Measurements from ENCODE around the gene BCAS3.
"Not testable (repeated sequence)": the region's sequence is repeated elsewhere in the genome, so short reads cannot be mapped to it uniquely, and the experiment has no call there.

Gene BCAS3

GRCh38 chr17:60944751-60945150 lies 267.1 kb downstream of the BCAS3 start:
- no peak for DNase-seq

- DNase-seq: no peak
Measured at GRCh38 chr17:60947100-60947499, 269.4 kb downstream of the BCAS3 start.

GRCh38 chr17:60947543-60947942 lies 269.9 kb downstream of the BCAS3 start:
- no peak for DNase-seq

GRCh38 chr17:60952747-60953146 lies 275.1 kb downstream of the BCAS3 start:
- no peak for DNase-seq

- no peak for DNase-seq
Measured at GRCh38 chr17:60959011-60959410, 281.4 kb downstream of the BCAS3 start.

GRCh38 chr17:60959696-60960095 lies 282.0 kb downstream of the BCAS3 start:
- DNase-seq: no peak

- no peak for DNase-seq
Measured at GRCh38 chr17:60960398-60961065, 282.9 kb downstream of the BCAS3 start.

GRCh38 chr17:60964160-60964559 lies 286.5 kb downstream of the BCAS3 start:
- DNase-seq: no peak

- no peak for DNase-seq
Measured at GRCh38 chr17:60968266-60968665, 290.6 kb downstream of the BCAS3 start.

GRCh38 chr17:60969500-60970037 lies 291.9 kb downstream of the BCAS3 start:
- DNase-seq: no peak

GRCh38 chr17:60970741-60971140 lies 293.1 kb downstream of the BCAS3 start:
- DNase-seq: no peak

GRCh38 chr17:60971515-60972369 lies 294.1 kb downstream of the BCAS3 start:
- DNase-seq: no peak

GRCh38 chr17:60976861-60977260 lies 299.2 kb downstream of the BCAS3 start:
- not testable (repeated sequence) for DNase-seq

GRCh38 chr17:60989379-60989778 lies 311.7 kb downstream of the BCAS3 start:
- no peak for DNase-seq

- no peak for DNase-seq
Measured at GRCh38 chr17:60989846-60990245, 312.2 kb downstream of the BCAS3 start.

GRCh38 chr17:60993497-60993896 lies 315.8 kb downstream of the BCAS3 start:
- DNase-seq: no peak

- DNase-seq: no peak
Measured at GRCh38 chr17:60995680-60996079, 318.0 kb downstream of the BCAS3 start.

- DNase-seq: no peak
Measured at GRCh38 chr17:61000911-61001310, 323.3 kb downstream of the BCAS3 start.

GRCh38 chr17:61002316-61002736 lies 324.7 kb downstream of the BCAS3 start:
- DNase-seq: no peak

- DNase-seq: no peak
Measured at GRCh38 chr17:61005358-61005757, 327.7 kb downstream of the BCAS3 start.

- DNase-seq: not testable (repeated sequence)
Measured at GRCh38 chr17:61005958-61006357, 328.3 kb downstream of the BCAS3 start.

GRCh38 chr17:61007980-61008379 lies 330.3 kb downstream of the BCAS3 start:
- no peak for DNase-seq

- no peak for DNase-seq
Measured at GRCh38 chr17:61009663-61010062, 332.0 kb downstream of the BCAS3 start.

GRCh38 chr17:61010661-61011170 lies 333.1 kb downstream of the BCAS3 start:
- no peak for DNase-seq
